HuH-7 (cell line): Measurements from ENCODE around the gene NYAP2.

Experiments
- DNase-seq: peaks from one replicate; pipeline ENCODE4 v3.0.0; 2011; ENCODE audit warnings: low spot score

The NYAP2 gene

GRCh38 chr2:225429717-225430116 is 30.2 kb downstream of the NYAP2 start:
- no peak for DNase-seq

GRCh38 chr2:225431105-225431863 is 31.8 kb downstream of the NYAP2 start:
- DNase-seq: no peak

GRCh38 chr2:225434014-225434413 is 34.5 kb downstream of the NYAP2 start:
- DNase-seq: no peak

DNA sequence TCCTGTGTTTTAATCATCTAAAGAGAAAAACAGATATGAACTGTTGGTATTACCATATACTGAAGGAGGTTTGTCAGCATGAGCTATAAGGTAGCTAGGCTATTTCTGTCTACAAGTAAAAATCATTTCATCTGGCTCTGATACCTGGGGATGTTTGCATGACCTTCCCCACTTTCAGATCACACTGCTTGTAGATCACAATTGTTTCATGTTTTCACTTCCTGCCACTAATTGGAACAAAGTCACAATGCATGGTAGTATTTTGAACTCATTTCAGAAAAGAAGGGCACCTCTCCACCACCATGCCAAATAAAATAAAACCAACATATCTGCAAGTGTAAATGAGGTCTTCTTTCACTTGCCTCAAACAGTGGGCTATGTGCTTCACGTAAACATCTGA is 37.8 kb downstream of the NYAP2 start:
- no peak for DNase-seq

GRCh38 chr2:225438248-225438647 is 38.7 kb downstream of the NYAP2 start:
- no peak for DNase-seq

- no peak for DNase-seq
Measured at GRCh38 chr2:225452677-225453076, 53.2 kb downstream of the NYAP2 start.

GRCh38 chr2:225454412-225454811 is 54.9 kb downstream of the NYAP2 start:
- DNase-seq: no peak

DNA sequence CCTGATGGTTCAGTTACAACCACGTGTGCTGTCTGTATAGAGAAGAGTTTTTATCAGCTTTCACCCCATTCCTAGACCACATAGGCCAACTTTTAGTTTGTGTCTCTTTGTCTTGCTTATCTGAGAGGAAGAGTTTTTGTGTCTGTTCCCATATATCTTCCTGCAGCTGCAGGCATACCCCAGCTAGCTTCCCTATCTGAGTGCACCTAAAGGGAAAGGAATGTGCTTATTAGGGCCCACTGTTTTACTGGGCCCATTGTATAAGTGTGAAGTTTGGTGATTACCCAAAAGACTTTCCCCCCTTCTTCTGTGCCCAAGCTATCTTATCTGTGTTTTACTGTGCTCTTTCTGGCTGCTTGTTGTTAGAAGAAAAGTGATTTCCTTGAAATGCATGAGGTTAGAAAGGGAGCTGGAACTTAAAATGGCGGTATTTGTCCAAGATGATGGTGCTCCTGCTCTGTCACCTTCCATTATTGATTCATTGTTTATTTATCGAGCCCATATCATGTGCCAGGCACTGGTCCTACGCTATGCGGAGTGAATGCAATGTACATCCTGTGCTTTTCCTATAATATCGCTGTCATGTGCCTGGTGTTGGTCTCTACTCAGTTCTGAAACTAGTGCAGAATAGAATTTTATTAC is 57.2 kb downstream of the NYAP2 start:
- DNase-seq: no peak

DNA sequence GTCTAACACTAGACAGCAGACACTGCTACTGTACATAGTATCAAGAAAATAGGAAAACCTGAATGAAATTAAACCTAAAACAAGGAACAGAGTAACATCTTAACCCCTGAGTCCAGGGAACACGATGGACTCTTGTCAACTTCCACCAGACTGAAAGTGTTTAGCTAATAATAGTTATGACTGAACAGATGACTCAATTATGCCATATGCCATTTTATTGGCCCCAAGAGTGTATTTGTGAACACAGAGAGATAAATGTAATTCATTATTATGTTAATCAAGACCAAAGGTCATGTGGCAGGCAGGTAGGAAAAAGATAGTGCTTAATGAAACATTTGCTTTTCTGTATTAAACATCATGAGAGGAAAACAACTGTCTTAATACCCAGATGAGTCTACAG is 58.0 kb downstream of the NYAP2 start:
- DNase-seq: no peak

- DNase-seq: no peak
Measured at GRCh38 chr2:225458431-225459117, 59.1 kb downstream of the NYAP2 start.

DNA sequence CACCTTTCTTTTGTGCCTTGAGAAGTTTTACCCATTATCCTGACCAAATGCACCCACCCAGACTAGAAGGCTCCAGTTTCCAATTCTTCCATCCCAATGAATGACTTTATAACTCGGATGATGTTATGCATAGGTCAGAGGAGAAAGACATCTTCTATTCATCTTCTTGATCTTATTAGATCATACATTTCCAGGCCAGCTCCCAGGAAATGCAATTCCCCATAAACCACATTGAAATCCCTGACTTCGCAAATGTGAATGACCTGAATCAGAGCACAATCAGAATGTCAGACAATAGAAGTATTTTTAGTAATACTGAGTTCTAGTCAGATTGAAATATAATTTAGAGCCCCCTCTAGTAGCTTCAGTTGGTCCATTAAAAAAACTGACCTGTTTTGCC is 62.9 kb downstream of the NYAP2 start:
- no peak for DNase-seq

DNA sequence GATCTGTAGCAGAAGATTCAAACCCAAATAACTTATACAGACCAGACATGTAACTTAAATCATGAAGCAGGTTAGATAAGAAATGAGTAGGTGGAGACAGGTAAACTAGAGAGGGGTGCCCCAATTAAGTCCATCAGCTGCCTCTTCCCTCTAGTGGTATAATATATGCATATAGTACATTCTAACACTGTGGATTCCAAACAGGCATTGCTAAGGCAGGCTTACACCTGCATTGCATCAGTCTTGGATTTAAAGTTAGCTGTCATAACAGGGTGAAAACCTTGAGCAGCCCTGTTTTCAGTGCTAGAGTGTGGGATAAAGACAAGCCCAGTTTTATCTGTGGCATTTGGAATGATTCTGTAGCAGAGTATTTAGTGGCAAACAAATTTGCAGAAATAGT is 63.4 kb downstream of the NYAP2 start:
- no peak for DNase-seq

GRCh38 chr2:225463449-225463848 is 63.9 kb downstream of the NYAP2 start:
- DNase-seq: no peak

GRCh38 chr2:225464346-225465025 is 65.0 kb downstream of the NYAP2 start:
- DNase-seq: no peak

GRCh38 chr2:225465827-225466226 is 66.3 kb downstream of the NYAP2 start:
- no peak for DNase-seq

GRCh38 chr2:225466891-225467604 is 67.5 kb downstream of the NYAP2 start:
- no peak for DNase-seq

DNA sequence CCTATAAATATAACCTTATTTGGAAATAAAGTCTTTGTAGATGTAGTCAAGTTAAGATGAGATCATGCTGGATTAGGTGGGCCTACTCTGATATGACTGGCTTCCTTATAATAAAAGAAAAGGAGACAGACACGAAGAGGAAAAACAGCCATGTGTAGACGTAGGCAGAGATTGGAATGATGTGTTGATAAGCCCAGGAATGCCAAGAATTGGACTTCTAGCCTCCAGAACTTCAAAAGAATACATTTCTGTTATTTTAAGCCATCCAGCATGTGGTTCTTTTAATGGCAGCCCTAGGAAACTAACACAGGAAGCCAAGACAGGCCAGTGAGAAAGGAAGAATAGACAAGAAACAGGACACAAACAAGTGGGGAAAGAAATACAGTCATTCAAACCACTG is 68.6 kb downstream of the NYAP2 start:
- DNase-seq: no peak

DNA sequence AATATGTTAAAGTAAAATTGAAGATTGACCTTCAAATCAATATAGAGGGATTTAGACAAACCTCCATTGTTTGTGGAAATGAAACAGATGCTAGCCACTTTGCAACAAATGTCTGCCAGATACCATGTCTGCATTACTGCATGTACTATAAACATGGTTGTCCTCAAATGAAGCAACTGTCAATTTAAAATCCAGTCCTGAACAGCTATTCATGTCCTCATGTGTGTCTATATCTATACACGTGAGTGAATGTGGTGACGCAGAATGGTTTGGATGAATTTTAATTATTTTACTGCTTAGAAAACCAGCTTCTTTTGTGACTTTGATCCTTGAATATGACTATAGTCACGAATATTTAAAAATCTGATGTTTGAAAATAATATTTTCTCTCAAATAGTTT is 71.5 kb downstream of the NYAP2 start:
- no peak for DNase-seq

- DNase-seq: peak; percentile 2
Measured at GRCh38 chr2:225471482-225471881, 72.0 kb downstream of the NYAP2 start.

- no peak for DNase-seq
Measured at GRCh38 chr2:225472161-225472560, 72.7 kb downstream of the NYAP2 start.

DNA sequence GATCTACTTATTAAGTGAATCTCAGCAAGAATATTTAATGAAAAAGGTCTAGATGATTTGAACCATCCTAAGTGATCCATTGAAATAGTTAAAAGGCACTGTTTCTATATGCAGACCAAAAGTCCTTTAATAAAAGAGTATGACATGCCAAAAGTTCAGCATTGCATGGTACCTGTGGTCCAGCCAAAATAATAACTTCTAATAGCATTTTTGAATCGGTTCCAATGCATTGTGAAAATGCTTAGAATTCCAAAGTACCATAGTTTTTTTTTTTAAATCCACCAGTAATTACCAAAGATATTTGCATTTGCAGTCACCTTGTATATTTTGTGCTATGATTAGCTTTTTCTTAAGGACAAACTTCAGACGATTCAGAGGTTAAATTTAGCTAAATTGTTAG is 79.9 kb downstream of the NYAP2 start:
- DNase-seq: no peak

DNA sequence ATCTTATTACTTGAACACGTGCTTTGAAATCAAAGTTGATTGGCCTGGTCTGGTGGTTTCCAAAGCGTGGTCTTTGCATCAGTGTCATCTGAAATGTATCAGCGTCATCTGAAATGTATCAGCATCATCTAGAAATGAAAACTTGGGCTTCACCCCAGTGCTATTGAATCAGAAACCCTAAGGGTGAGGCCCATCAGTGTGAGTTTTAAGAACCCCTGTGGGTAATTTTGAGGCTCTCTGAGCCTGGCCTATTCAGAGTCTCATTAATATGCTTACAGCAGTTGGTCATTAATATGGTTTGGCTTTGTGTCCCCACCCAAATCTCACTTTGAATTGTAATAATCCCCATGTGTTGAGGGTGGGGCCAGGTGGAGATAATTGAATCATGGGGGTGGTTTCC is 85.2 kb downstream of the NYAP2 start:
- DNase-seq: no peak
